Gastroesophageal sphincter (tissue), 4 donors: Measurements from ENCODE around the gene ALG3. TPM values are rescaled to one million over a fixed set of nuclear protein-coding genes. Genes with fewer than 3 reads are reported as not detected.

Experiments
- ATAC-seq: fragments of 150-250 bp; one replicate; pipeline ENCODE4 v1.9.1; 2016; ENCODE audit warnings: mild to moderate bottlenecking, moderate library complexity
- H3K27ac ChIP-seq, 4 donors: fragments of 200-600 bp; sonication (generic) in 3 of 4; 1 replicate in 3 of 4; 2 replicates in 1 of 4; pipeline ENCODE4 v1.5.1; 2016 to 2019
- H3K27me3 ChIP-seq: fragments of 200-600 bp; sonication (generic); one replicate; pipeline ENCODE4 v1.5.1; 2019
- H3K36me3 ChIP-seq, 2 donors: fragments of 200-600 bp; sonication (generic); one replicate each; pipeline ENCODE4 v1.5.1; 2019; ENCODE audit warnings: control low read depth in 1 of 2
- H3K4me1 ChIP-seq, 3 donors: fragments of 200-600 bp; sonication (generic); 1 replicate in 2 of 3; 2 replicates in 1 of 3; pipeline ENCODE4 v1.5.1; 2016 to 2019; ENCODE audit warnings: control low read depth in 2 of 3
- H3K4me3 ChIP-seq, 2 donors: fragments of 200-600 bp; sonication (generic); one replicate each; pipeline ENCODE4 v1.5.1; 2019; ENCODE audit warnings: mild to moderate bottlenecking in 1 of 2, moderate library complexity in 1 of 2
- H3K9me3 ChIP-seq, 3 donors: fragments of 200-600 bp; sonication (generic); one replicate each; pipeline ENCODE4 v1.5.1; 2017 to 2019; ENCODE audit warnings: control low read depth in 2 of 3
- EP300 ChIP-seq: sonication (generic); formaldehyde crosslinking; IDR thresholded peaks from one replicate; pipeline ENCODE4 v1.6.1; 2017; ENCODE audit warnings: antibody characterized with exemption, mild to moderate bottlenecking
- POLR2A ChIP-seq, 2 donors: fragments of 450-650 bp; IDR thresholded peaks; one replicate each; pipeline ENCODE4 v1.6.1; 2017; ENCODE audit warnings: antibody characterized with exemption in 2 of 2, mild to moderate bottlenecking in 2 of 2, moderate library complexity in 1 of 2
- POLR2AphosphoS5 ChIP-seq: sonication (generic); formaldehyde crosslinking; IDR thresholded peaks from one replicate; pipeline ENCODE4 v1.6.1; 2017; ENCODE audit warnings: antibody characterized with exemption
- WGBS, 2 donors: methylation state at CpG; one replicate each; pipeline ENCODE4 v1.1.5; 2018; ENCODE audit warnings: low coverage in 1 of 2; 5-methylcytosine and 5-hydroxymethylcytosine counted together
- total RNA-seq, 4 donors: library from RNA; depleted of rRNA; stranded (reverse); fragments of >200 nt; gene quantifications; one replicate each; pipeline ENCODE4 v1.1.0, GENCODE V29; 2016
- TF ChIP-seq, protein P1 (sequence below), 4 experiments: fragments of 200-600 bp in 2 of 4; fragments of 450-650 bp in 2 of 4; sonication (generic) in 1 of 4; IDR thresholded peaks; one replicate each; pipeline ENCODE4 v1.5.1; 2017 to 2019; ENCODE audit warnings: antibody characterized with exemption in 4 of 4, mild to moderate bottlenecking in 2 of 4, moderate library complexity in 2 of 4

Gene ALG3
- total RNA-seq, 4 donors from 2014 or later: 30.0 to 62.6 (median 38.6) TPM

DNA sequence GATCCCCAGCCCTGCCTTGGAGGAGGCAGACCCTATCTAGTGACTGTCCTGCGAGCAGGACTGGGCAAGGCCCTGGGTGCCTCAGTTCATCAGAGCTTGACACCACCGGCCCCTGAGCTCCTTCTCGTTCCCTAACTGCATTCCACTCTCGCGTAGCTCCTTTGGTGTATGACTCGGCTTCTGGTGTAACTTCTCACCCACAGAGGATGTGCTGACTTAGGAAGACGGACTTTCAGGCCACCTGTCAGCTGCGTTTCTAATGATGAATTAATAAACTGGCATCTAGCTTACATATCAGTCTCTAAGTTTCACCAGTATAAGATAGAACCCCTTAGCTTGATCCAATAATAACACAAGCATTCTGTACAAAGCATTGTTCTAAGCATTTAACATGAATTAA is 45.2 kb downstream of the ALG3 start:
- H3K4me3 ChIP-seq: no peak overlapping the region
- H3K36me3 ChIP-seq: no peaks in the 10 kb centered on the region
- no peaks in the 10 kb centered on the region for H3K9me3 ChIP-seq
- H3K27ac ChIP-seq: no peak overlapping the region
- no peak for ATAC-seq
- 69 to 84% methylated on average over 5 to 8 of the region's 8 CpGs for WGBS, 2 donors
- no peaks in the 10 kb centered on the region for H3K4me1 ChIP-seq
- TF ChIP-seq, protein P1, sequence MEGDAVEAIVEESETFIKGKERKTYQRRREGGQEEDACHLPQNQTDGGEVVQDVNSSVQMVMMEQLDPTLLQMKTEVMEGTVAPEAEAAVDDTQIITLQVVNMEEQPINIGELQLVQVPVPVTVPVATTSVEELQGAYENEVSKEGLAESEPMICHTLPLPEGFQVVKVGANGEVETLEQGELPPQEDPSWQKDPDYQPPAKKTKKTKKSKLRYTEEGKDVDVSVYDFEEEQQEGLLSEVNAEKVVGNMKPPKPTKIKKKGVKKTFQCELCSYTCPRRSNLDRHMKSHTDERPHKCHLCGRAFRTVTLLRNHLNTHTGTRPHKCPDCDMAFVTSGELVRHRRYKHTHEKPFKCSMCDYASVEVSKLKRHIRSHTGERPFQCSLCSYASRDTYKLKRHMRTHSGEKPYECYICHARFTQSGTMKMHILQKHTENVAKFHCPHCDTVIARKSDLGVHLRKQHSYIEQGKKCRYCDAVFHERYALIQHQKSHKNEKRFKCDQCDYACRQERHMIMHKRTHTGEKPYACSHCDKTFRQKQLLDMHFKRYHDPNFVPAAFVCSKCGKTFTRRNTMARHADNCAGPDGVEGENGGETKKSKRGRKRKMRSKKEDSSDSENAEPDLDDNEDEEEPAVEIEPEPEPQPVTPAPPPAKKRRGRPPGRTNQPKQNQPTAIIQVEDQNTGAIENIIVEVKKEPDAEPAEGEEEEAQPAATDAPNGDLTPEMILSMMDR (IDR thresholded peaks at IDR 0.05): no peak
- TF ChIP-seq POLR2AphosphoS5 (no peak), POLR2A (IDR thresholded peaks at IDR 0.05) (no peak), EP300 (no peak)
- H3K27me3 ChIP-seq: peaks cover 20% of the 10 kb centered on the region

DNA sequence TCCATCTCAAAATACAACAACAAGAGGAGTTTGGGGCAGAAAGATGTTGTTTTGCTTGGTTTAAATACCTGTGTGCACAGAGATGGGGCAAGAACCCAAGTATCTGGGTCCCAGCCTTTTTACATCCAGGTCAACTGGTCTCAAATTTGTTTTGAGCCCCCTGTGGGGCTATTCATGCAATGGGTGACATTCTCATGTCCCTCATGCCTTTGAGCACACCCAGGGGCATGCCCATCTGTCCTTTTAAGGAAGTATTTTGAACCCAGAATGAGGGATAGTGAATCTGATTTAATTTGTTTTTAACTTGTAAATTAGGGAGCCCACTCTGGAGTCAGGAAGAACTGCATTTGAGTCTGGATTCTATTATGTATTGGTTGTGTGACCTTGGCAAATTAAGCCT is 47.9 kb downstream of the ALG3 start:
- Histone ChIP-seq H3K4me1 (no peaks in the 10 kb centered on the region), H3K27me3 (peaks cover 5% of the 10 kb centered on the region), H3K9me3 (no peaks in the 10 kb centered on the region), H3K36me3 (peaks cover 0 to 11% of the 10 kb centered on the region in 2 donors), H3K4me3 (no peak overlapping the region), H3K27ac (no peak overlapping the region)
- TF ChIP-seq, protein P1 (IDR thresholded peaks at IDR 0.05): no peak
- TF ChIP-seq POLR2A (IDR thresholded peaks at IDR 0.05) (no peak), EP300 (no peak), POLR2AphosphoS5 (no peak)
- no peak for ATAC-seq

DNA sequence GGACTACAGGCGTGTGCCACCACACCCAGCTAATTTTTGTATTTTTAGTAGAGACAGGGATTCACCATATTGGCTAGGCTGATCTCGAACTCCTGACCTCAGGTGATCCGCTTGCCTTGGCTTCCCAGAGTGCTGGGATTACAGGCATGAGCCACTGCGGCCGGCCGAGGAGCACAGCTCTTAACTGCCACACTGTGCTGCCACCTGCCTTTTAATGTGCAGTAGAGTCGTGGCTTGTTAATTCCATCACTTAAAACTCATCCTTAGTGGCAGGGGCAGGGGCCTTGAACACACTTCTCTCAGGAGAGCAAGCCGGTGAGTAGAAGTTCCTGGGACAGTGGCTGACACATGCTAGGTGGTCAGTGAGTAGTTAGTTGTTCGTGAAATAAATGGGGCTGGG is 50.3 kb downstream of the ALG3 start:
- H3K4me1 ChIP-seq: no peaks in the 10 kb centered on the region
- peaks cover 0 to 34% of the 10 kb centered on the region in 2 donors for H3K36me3 ChIP-seq
- H3K27me3 ChIP-seq: no peaks in the 10 kb centered on the region
- H3K4me3 ChIP-seq: no peak overlapping the region
- no peaks in the 10 kb centered on the region for H3K9me3 ChIP-seq
- WGBS, 2 donors: 88 to 90% methylated on average over 4 to 7 of the region's 9 CpGs
- no peak overlapping the region for H3K27ac ChIP-seq
- ATAC-seq: no peak
- no peak for TF ChIP-seq EP300
- no peak for TF ChIP-seq POLR2AphosphoS5
- TF ChIP-seq, protein P1 (IDR thresholded peaks at IDR 0.05): no peak
- no peak for TF ChIP-seq POLR2A (IDR thresholded peaks at IDR 0.05)

DNA sequence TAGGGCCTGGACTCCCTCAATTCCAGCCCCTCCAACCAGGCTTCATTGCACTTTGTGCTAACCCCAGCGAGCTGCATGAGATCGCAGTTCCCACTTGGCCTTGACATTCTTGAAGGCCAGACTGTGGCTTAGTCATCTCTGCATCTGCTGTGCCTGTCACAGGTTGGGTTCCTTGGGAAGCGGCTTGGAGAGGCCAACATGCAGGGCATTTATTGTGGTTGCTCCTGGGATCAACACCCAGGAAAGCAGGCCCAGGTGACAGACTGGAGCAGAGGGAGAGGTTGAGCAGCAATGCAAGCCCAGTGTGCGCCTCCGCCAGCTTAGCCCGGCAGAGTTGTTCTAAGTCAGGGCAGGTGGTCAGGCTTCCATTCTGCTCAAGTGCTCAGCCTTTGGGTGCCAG is 52.2 kb downstream of the ALG3 start:
- no peak for ATAC-seq
- no peaks in the 10 kb centered on the region for H3K27me3 ChIP-seq
- TF ChIP-seq EP300 (no peak), POLR2AphosphoS5 (no peak)
- peaks cover 0 to 54% of the 10 kb centered on the region in 2 donors for H3K36me3 ChIP-seq
- no peaks in the 10 kb centered on the region for H3K4me1 ChIP-seq
- WGBS, 2 donors: 50 to 80% methylated on average over 1 to 2 of the region's 6 CpGs
- no peak overlapping the region for H3K4me3 ChIP-seq
- H3K27ac ChIP-seq: no peak overlapping the region
- no peaks in the 10 kb centered on the region for H3K9me3 ChIP-seq

DNA sequence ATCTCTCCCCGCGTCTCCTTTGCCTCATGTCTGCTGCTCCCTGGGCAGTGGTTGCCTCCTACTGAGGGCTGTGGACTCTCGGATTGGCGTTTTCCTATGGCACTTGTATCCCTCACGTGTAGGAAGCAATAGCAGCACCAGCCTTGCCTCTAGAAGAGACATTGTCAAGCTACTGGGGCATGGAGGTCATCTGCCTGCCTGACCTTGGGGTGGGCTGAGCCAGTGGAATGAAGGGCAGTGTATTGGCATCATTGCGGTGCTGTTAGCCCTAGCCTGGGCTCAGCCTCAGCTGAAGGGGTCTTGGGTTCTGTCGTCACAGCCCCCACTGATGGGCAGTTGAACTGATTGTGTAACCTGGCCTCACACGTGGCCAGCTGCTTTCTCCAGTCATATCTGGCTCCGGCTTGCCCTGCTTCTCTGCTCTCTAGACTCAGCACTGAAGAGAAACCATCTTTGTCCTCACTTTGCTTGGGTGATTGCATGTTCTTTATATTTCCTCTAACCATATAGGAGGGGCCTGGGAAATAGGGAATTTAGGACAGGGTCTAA is 54.7 kb downstream of the ALG3 start:
- H3K9me3 ChIP-seq: no peaks in the 10 kb centered on the region
- ATAC-seq: no peak
- peaks cover 0 to 8% (median 0%) of the 10 kb centered on the region in 3 donors for H3K4me1 ChIP-seq
- peaks cover 0 to 78% of the 10 kb centered on the region in 2 donors for H3K36me3 ChIP-seq
- 70% methylated on average over 5 of the region's 9 CpGs; no CpG with 5 or more reads in 1 of the 2 donors for WGBS, 2 donors
- H3K27ac ChIP-seq: no peak overlapping the region
- no peak overlapping the region for H3K4me3 ChIP-seq
- no peak for TF ChIP-seq POLR2A (IDR thresholded peaks at IDR 0.05)
- no peak for TF ChIP-seq POLR2AphosphoS5
- TF ChIP-seq, protein P1 (IDR thresholded peaks at IDR 0.05): no peak
- TF ChIP-seq EP300: no peak
- no peaks in the 10 kb centered on the region for H3K27me3 ChIP-seq
